ENCODE measurements around the gene DLGAP3. TPM values are rescaled to one million over a fixed set of nuclear protein-coding genes. Genes with fewer than 3 reads are reported as not detected.

The DLGAP3 gene
- total and polyA plus RNA-seq, 2 of the 13 experiments (the other 11 are each of a cell fraction or from before 2014, with no cell fraction given), result 0.03 to 0.04 TPM

DNA sequence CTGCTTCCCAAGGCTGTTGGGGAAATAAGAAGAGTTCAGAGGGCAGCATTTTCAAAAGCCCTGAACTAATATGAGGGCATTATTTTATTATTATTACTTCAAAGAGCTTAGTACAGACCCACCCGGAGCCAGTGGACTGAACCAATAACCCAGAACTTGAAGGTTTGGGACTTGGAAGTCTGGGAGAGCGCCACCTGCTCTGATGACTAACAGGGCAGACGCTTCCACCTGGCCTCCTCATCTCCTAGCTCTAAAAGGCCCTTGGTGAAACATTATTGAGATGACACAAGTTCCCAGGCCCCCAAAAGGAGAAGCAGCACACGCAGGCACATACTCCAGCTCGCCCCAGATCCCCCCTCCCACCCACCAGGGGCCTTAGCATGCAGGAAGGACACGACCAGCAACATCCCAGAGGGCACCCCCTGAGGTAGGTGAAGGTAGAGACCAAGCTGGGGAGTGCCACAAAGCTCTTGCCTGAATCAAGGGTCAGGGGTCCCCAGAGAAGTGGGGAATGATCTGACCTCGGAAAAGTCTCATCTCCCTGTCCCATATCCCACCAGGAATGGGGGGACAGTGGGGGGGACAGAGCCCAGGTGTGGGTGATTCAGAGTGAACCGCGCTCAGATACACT lies 1.3 kb downstream of the DLGAP3 start:
- Histone ChIP-seq H3K27me3 (ENCODE audit: control insufficient read depth in 1 of 2, insufficient read depth in 2 of 2, low read length in 2 of 2) (peaks cover 6 to 45% of the 10 kb centered on the region in 2 experiments; a peak in 4 of 5 replicates), H3K4me3 (replicated peaks in 1 of 3; ENCODE audit: insufficient read depth in 1 of 3, low read depth in 2 of 3, low read length in 3 of 3) (no peak overlapping the region), H3K27ac (ENCODE audit: extremely low read length, insufficient read depth, low read length) (no peak overlapping the region), H3K4me1 (ENCODE audit: insufficient read depth, low read length) (peaks cover 6% of the 10 kb centered on the region), H3K79me2 (ENCODE audit: insufficient read depth, low read length) (no peaks in the 10 kb centered on the region), H3K4me2 (ENCODE audit: low read depth, low read length) (no peak overlapping the region), H3K36me3 (replicated peaks in 1 of 2; ENCODE audit: control insufficient read depth in 1 of 2, insufficient read depth in 2 of 2, low read length in 2 of 2) (no peaks in the 10 kb centered on the region), H3K9ac (ENCODE audit: insufficient read depth, low read depth, low read length) (no peak overlapping the region), H2AFZ (ENCODE audit: low read length) (no peak overlapping the region), H4K20me1 (ENCODE audit: insufficient read depth, low read length) (no peaks in the 10 kb centered on the region), H3K9me3 (ENCODE audit: low read length) (no peaks in the 10 kb centered on the region)
- no TSS peak for BruUV-seq (replicated peaks)
- FAIRE-seq, result no peak
- WGBS (ENCODE audit: low lambda C conversion rate), result 48% methylated on average over 6 of the region's 9 CpGs
- no peak for DNase-seq (ENCODE audit: low spot score)
- intact Hi-C loops (cut with micrococcal nuclease; ENCODE audit: unreplicated experiment) (no loop called here), in situ Hi-C loops (cut with HindIII; ENCODE audit: extremely low pct_ligation_motif_present, low pct_unique_long_range_greater_than_20kb) (no loop called here)
- ChIA-PET CTCF (ENCODE audit: low intra/inter-chr PET ratio, low total read pairs) (no interaction called here), POLR2A (no interaction called here)
- ATAC-seq, result no peak
- TF ChIP-seq HNRNPUL1 (IDR thresholded peaks at IDR 0.05; ENCODE audit: low read depth, low read length) (no peak), RFX3 (CRISPR knock-in tag; IDR thresholded peaks at IDR 0.05) (no peak), ZNF253 (CRISPR knock-in tag; IDR thresholded peaks at IDR 0.05; ENCODE audit: borderline replicate concordance) (no peak), ZNF720 (CRISPR knock-in tag; IDR thresholded peaks at IDR 0.05) (no peak), GTF2F1 (IDR thresholded peaks at IDR 0.05; ENCODE audit: low read length) (no peak)
- TF ChIP-seq, protein P1, sequence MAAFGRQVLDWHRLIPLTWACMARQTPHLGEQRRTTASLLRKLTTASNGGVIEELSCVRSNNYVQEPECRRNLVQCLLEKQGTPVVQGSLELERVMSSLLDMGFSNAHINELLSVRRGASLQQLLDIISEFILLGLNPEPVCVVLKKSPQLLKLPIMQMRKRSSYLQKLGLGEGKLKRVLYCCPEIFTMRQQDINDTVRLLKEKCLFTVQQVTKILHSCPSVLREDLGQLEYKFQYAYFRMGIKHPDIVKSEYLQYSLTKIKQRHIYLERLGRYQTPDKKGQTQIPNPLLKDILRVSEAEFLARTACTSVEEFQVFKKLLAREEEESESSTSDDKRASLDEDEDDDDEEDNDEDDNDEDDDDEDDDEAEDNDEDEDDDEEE (CRISPR knock-in tag; IDR thresholded peaks at IDR 0.05), result no peak
- TF ChIP-seq, protein P2, sequence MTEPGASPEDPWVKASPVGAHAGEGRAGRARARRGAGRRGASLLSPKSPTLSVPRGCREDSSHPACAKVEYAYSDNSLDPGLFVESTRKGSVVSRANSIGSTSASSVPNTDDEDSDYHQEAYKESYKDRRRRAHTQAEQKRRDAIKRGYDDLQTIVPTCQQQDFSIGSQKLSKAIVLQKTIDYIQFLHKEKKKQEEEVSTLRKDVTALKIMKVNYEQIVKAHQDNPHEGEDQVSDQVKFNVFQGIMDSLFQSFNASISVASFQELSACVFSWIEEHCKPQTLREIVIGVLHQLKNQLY (CRISPR knock-in tag; IDR thresholded peaks at IDR 0.05), result no peak
- TF ChIP-seq, protein P3, sequence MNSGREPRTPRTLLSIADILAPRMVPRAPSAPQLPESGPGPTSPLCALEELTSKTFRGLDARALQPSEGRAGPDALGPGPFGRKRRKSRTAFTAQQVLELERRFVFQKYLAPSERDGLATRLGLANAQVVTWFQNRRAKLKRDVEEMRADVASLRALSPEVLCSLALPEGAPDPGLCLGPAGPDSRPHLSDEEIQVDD (CRISPR knock-in tag; IDR thresholded peaks at IDR 0.05; ENCODE audit: borderline replicate concordance), result no peak

Measured in HepG2 (cell line).